Breast epithelium (tissue), 3 donors: ENCODE results near the gene SMCO3.

ENCODE experiments used
- POLR2AphosphoS5 ChIP-seq, 3 donors: sonication (generic); formaldehyde crosslinking; IDR thresholded peaks; one replicate each; pipeline ENCODE4 v1.6.1; 2017; ENCODE audit warnings: antibody characterized with exemption in 3 of 3
- TF ChIP-seq, protein P1 (sequence below), 3 donors: fragments of 450-650 bp; IDR thresholded peaks; one replicate each; pipeline ENCODE4 v1.5.1; 2016 to 2017; ENCODE audit warnings: antibody characterized with exemption in 3 of 3, mild to moderate bottlenecking in 3 of 3, moderate library complexity in 3 of 3

DNA sequence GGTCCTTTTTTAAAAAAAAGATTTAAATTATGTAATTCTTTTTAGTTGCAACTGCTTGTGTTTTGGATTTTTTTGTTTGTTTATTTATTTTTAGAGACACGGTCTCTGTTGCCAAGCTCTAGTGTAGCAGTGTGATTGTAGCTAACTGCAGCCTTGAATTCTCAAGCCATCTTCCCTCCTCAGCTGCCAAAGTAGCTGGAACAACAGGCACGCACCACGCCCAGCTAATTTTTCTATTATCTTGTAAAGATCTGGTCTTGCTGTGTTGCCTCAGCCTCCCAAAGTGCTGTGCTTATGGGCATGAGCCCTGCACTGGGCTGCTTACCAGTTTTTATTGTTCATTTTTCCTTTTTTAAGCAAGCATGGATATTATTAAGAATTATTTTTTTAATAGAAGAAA, 40.0 kb upstream of the SMCO3 start:
- TF ChIP-seq, protein P1, sequence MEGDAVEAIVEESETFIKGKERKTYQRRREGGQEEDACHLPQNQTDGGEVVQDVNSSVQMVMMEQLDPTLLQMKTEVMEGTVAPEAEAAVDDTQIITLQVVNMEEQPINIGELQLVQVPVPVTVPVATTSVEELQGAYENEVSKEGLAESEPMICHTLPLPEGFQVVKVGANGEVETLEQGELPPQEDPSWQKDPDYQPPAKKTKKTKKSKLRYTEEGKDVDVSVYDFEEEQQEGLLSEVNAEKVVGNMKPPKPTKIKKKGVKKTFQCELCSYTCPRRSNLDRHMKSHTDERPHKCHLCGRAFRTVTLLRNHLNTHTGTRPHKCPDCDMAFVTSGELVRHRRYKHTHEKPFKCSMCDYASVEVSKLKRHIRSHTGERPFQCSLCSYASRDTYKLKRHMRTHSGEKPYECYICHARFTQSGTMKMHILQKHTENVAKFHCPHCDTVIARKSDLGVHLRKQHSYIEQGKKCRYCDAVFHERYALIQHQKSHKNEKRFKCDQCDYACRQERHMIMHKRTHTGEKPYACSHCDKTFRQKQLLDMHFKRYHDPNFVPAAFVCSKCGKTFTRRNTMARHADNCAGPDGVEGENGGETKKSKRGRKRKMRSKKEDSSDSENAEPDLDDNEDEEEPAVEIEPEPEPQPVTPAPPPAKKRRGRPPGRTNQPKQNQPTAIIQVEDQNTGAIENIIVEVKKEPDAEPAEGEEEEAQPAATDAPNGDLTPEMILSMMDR (IDR thresholded peaks at IDR 0.05), result no peak
- TF ChIP-seq POLR2AphosphoS5 (IDR thresholded peaks at IDR 0.05), result no peak
